Retina (tissue), 1 donor: Measurements from ENCODE around the gene MAIP1.

Source experiments
- DNase-seq: peaks from one replicate; pipeline ENCODE4 v3.0.0-alpha.2; 2016

Gene MAIP1

GRCh38 chr2:199955339-199956061 lies at the start of gene MAIP1, which contains the start of gene TYW5:
MAIP1 (plus strand) TSS chr2:199955582; CDS start chr2:199955799, 217 bp downstream.
TYW5 (minus strand) TSS chr2:199955491; CDS start chr2:199955470, 21 bp downstream.
- peak; percentile 97 for DNase-seq

GRCh38 chr2:199907008-199907714 lies 48.2 kb upstream of the MAIP1 start:
- DNase-seq: no peak

GRCh38 chr2:199910338-199911051 lies 44.9 kb upstream of the MAIP1 start:
- DNase-seq: no peak

- peak; percentile 99 for DNase-seq
These were observed 44.1 kb upstream of the MAIP1 start, which contains the start of gene C2orf69 for GRCh38 chr2:199911052-199911876. C2orf69 (plus strand) TSS chr2:199911293; CDS start chr2:199911439, 146 bp downstream.

- no peak for DNase-seq
These were observed 43.6 kb upstream of the MAIP1 start for GRCh38 chr2:199911877-199912161.

- DNase-seq: peak; percentile 8
These were observed 42.7 kb upstream of the MAIP1 start for GRCh38 chr2:199912553-199913114.

GRCh38 chr2:199914372-199914958 lies 40.9 kb upstream of the MAIP1 start:
- no peak for DNase-seq

- DNase-seq: no peak
These were observed 38.4 kb upstream of the MAIP1 start for GRCh38 chr2:199916980-199917379.

- no peak for DNase-seq
These were observed 32.5 kb upstream of the MAIP1 start for GRCh38 chr2:199922856-199923255.

GRCh38 chr2:199923924-199924323 lies 31.5 kb upstream of the MAIP1 start:
- no peak for DNase-seq

- no peak for DNase-seq
These were observed 28.6 kb upstream of the MAIP1 start for GRCh38 chr2:199926806-199927205.

GRCh38 chr2:199928226-199928625 lies 27.2 kb upstream of the MAIP1 start:
- DNase-seq: no peak

- no peak for DNase-seq
These were observed 26.8 kb upstream of the MAIP1 start for GRCh38 chr2:199928626-199929025.

GRCh38 chr2:199929262-199929661 lies 26.1 kb upstream of the MAIP1 start:
- no peak for DNase-seq

- no peak for DNase-seq
These were observed 23.0 kb upstream of the MAIP1 start for GRCh38 chr2:199932312-199932855.

- DNase-seq: no peak
These were observed 21.9 kb upstream of the MAIP1 start for GRCh38 chr2:199933466-199933865.

GRCh38 chr2:199936554-199936953 lies 18.8 kb upstream of the MAIP1 start:
- DNase-seq: no peak

GRCh38 chr2:199940373-199940772 lies 15.0 kb upstream of the MAIP1 start:
- no peak for DNase-seq

- no peak for DNase-seq
These were observed 12.0 kb upstream of the MAIP1 start for GRCh38 chr2:199943373-199943772.

- no peak for DNase-seq
These were observed 9.2 kb upstream of the MAIP1 start for GRCh38 chr2:199946196-199946595.

GRCh38 chr2:199946836-199947235 lies 8.5 kb upstream of the MAIP1 start:
- no peak for DNase-seq

GRCh38 chr2:199950396-199950795 lies 5.0 kb upstream of the MAIP1 start:
- DNase-seq: no peak
